GM13976 (cell line): ENCODE results near the gene LENG1.

ENCODE experiments used
- DNase-seq: peaks from one replicate; pipeline ENCODE4 v3.0.0; 2012; ENCODE audit warnings: low spot score
- CTCF ChIP-seq: IDR thresholded peaks from 2 replicates; pipeline ENCODE4 v1.5.1; 2012; ENCODE audit warnings: borderline replicate concordance, mild to moderate bottlenecking; ENCODE audit not compliant: insufficient read depth; ENCODE audit errors: extremely low read depth, missing control alignments, control extremely low read depth
- in situ Hi-C: fragments of 300-500 bp; cut with MboI; formaldehyde crosslinking; loops from one replicate; pipeline ENCODE4 v1.12.0; 2022; ENCODE audit warnings: low sequenced_read_pairs, mixed read lengths, inconsistent platforms; ENCODE audit not compliant: unreplicated experiment

LENG1 gene

GRCh38 chr19:54151362-54152035 lies 8.0 kb downstream of the LENG1 start:
- TF ChIP-seq CTCF, result no peak
- no peak for DNase-seq
- in situ Hi-C loops, result no loop called here

GRCh38 chr19:54149021-54149812 lies 10.3 kb downstream of the LENG1 start:
- no peak for TF ChIP-seq CTCF

GRCh38 chr19:54148158-54148557 lies 11.4 kb downstream of the LENG1 start:
- in situ Hi-C loops, result no loop called here
- no peak for TF ChIP-seq CTCF
- DNase-seq, result no peak

More at GRCh38 chr19:54149021-54149812, 10.3 kb downstream of the LENG1 start:
- DNase-seq, result no peak
- in situ Hi-C loops, result no loop called here

- DNase-seq, result no peak
- in situ Hi-C loops, result no loop called here
- no peak for TF ChIP-seq CTCF
Observed at GRCh38 chr19:54147676-54148075, 11.8 kb downstream of the LENG1 start.

- in situ Hi-C loops, result no loop called here
- TF ChIP-seq CTCF, result no peak
- DNase-seq, result no peak
Observed at GRCh38 chr19:54145541-54146158, 13.9 kb downstream of the LENG1 start.

- in situ Hi-C loops, result no loop called here
- no peak for TF ChIP-seq CTCF
- no peak for DNase-seq
Observed at GRCh38 chr19:54142166-54142780, 17.2 kb downstream of the LENG1 start.
